Activated CD8-positive, alpha-beta memory T cell treated with anti-CD3 and anti-CD28 coated beads for 24 hours (primary cell): ENCODE data around the gene COX6A1.

Experiments
- DNase-seq: peaks from one replicate; pipeline ENCODE4 v3.0.0-alpha.2; 2020

Gene COX6A1

GRCh38 chr12:120437735-120438494, at the start of gene COX6A1:
Gene COX6A1 (plus strand): TSS chr12:120438113. CDS start chr12:120438127, 14 bp downstream.
- peak; percentile 95 for DNase-seq

GRCh38 chr12:120388691-120389481, 49.0 kb upstream of the COX6A1 start:
- no peak for DNase-seq

GRCh38 chr12:120390540-120391120, 47.3 kb upstream of the COX6A1 start:
- DNase-seq, result no peak

- DNase-seq, result no peak
These were observed 43.2 kb upstream of the COX6A1 start for GRCh38 chr12:120394483-120395367.

- no peak for DNase-seq
These were observed 39.9 kb upstream of the COX6A1 start for GRCh38 chr12:120397824-120398540.

- DNase-seq, result no peak
These were observed 38.4 kb upstream of the COX6A1 start for GRCh38 chr12:120399531-120399930.

GRCh38 chr12:120402217-120402616, 35.7 kb upstream of the COX6A1 start:
- DNase-seq, result no peak

GRCh38 chr12:120403869-120404268, 34.0 kb upstream of the COX6A1 start:
- DNase-seq, result no peak

GRCh38 chr12:120404271-120404670, 33.6 kb upstream of the COX6A1 start:
- DNase-seq, result no peak

GRCh38 chr12:120406069-120406468, 31.8 kb upstream of the COX6A1 start:
- no peak for DNase-seq

GRCh38 chr12:120406553-120406952, 31.4 kb upstream of the COX6A1 start:
- no peak for DNase-seq

GRCh38 chr12:120408771-120409170, 29.1 kb upstream of the COX6A1 start:
- DNase-seq, result no peak

- no peak for DNase-seq
These were observed 25.5 kb upstream of the COX6A1 start for GRCh38 chr12:120412421-120412820.

GRCh38 chr12:120413901-120414695, 23.8 kb upstream of the COX6A1 start:
- DNase-seq, result no peak

- no peak for DNase-seq
These were observed 21.3 kb upstream of the COX6A1 start for GRCh38 chr12:120416490-120417216.

GRCh38 chr12:120417917-120418580, 19.9 kb upstream of the COX6A1 start:
- no peak for DNase-seq

GRCh38 chr12:120421701-120422100, 16.2 kb upstream of the COX6A1 start:
- no peak for DNase-seq

GRCh38 chr12:120422892-120423456, 14.9 kb upstream of the COX6A1 start:
- DNase-seq, result no peak

GRCh38 chr12:120425797-120426196, 12.1 kb upstream of the COX6A1 start:
- no peak for DNase-seq
